HG03159 (cell line): ENCODE data around the gene FOXE3.

Experiments used
- ATAC-seq: cut with Tn5 transposase; IDR thresholded peaks from one replicate; pipeline ENCODE4 v1.9.1; 2021; ENCODE audit warnings: mild to moderate bottlenecking, moderate library complexity; ENCODE audit not compliant: unreplicated experiment

Gene FOXE3

GRCh38 chr1:47433477-47434050 lies 17.5 kb downstream of the FOXE3 start:
- ATAC-seq, result no peak

- ATAC-seq, result no peak
These were observed 18.2 kb downstream of the FOXE3 start for GRCh38 chr1:47434051-47434842.

DNA sequence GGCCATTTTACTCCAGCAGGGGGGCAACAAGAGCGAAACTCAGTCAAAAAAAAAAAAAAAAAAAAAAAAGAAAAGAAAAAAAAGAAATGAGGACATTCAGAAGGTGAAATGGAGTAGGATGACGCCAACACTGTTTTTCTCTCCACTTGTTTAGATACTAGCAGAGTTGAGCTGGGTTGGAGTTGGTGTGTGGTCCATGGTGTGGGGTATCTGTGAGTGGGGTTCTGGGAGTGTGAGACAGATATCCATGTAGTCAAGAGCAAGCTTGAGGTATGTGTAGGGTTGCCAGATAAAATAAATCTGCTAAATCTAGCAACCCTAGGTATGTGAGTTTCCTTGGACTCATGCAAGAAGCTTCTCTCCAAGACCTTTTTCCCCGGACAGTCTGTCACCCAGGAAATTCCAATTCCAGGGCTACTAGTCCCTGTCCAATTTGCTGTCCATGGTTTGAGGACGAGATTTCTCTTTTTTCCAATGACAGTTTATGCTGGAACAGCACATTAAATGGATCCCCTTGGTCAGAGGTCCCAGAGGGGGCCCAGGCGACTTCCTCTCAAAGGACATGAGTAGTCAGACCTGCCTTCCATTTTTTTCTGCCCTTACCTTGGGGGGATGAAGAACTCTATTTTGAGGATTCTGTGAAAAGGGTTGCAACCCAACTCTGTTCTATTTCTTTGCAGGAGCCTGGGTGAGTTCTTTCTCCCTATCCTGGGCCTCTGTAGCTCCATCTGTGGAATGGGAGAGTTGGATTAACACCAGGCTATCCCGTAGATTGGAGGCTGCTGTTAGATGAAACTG lies 19.6 kb downstream of the FOXE3 start:
- no peak for ATAC-seq

GRCh38 chr1:47436304-47436978 lies 20.4 kb downstream of the FOXE3 start:
- ATAC-seq, result peak; percentile 40

GRCh38 chr1:47436979-47437446 lies 20.9 kb downstream of the FOXE3 start:
- ATAC-seq, result peak; percentile 10

DNA sequence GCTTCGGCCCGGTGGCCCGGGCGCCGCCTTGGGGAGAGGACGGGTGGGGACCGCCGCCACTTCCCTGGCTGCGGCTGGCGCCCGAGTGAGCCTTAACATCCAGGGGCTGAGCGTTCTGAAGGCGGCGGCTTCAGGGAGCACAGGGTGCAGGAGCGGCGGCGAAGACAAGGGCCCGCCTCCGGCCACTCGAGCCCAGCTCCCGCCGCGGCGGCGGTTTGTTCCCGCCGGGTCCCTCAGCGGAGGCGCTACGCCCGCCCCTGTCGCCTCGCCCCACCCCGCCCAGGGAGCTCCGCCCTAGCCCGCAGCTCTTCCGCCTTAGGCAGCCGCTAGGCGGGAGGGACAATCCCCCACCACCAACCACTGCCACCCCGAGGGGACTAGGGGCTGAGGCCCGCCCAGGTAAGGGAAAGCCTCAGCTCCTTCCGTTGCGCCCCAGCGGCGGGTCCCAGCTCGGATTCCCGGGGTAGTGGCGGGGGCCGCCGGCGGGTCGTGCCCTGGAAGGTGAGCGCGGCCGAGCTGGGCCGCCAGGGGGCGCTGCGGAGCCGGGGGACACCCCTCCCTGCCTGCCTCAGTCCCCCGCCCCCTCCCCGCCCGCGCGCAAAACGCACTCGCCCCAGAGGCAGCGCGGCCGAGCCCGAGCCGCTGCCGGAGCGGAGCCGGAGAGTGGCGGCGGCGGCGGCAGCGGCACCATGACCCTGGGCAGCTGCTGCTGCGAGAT lies 21.5 kb downstream of the FOXE3 start, which contains the start of gene FOXD2:
FOXD2 (plus strand) TSS at position 598 of the 718 bp plus-strand sequence; CDS start at position 690, 92 bp downstream.
- ATAC-seq, result peak; percentile 77

GRCh38 chr1:47438165-47439016 lies 22.3 kb downstream of the FOXE3 start:
- ATAC-seq, result no peak

- ATAC-seq, result no peak
These were observed 23.1 kb downstream of the FOXE3 start for GRCh38 chr1:47439017-47439818.

DNA sequence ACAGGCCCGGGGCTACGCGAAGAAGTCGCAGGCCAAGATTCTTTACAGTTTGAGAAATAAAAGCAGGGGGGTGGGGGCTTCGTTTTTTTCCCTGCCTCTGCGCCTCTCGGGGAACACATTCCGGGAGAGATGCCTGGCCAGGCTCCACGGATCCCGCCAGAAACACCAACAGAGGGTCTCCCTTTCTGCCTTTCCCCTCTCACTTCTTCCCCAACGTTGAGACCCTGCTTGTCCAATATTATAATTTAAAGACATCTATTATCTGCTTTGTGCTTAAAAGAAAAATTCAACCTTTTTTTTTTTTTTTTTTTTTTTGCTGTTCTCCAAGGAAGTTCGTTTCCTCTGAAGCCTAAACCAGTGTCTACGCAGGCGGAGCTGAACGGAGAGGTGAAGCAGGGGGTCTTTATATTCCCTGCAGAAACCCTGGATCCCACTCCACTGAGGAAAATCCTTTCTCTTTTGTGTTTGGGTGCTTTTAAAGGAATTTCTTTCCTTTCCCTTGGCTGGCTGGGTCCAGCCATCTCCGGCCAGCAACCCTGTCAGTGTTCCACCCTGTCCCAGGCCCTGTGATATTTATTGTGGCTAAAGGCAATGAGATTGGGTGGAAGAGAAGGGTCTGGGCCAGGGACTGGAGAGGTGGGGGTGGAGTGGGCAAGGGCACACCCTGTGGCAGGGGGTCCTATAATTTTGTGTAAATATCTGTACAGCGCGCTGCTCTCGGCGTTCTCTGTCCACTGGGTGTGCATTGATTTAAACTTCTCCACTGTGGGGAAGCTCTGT lies 23.9 kb downstream of the FOXE3 start:
- no peak for ATAC-seq

GRCh38 chr1:47440599-47441081 lies 24.6 kb downstream of the FOXE3 start:
- no peak for ATAC-seq

DNA sequence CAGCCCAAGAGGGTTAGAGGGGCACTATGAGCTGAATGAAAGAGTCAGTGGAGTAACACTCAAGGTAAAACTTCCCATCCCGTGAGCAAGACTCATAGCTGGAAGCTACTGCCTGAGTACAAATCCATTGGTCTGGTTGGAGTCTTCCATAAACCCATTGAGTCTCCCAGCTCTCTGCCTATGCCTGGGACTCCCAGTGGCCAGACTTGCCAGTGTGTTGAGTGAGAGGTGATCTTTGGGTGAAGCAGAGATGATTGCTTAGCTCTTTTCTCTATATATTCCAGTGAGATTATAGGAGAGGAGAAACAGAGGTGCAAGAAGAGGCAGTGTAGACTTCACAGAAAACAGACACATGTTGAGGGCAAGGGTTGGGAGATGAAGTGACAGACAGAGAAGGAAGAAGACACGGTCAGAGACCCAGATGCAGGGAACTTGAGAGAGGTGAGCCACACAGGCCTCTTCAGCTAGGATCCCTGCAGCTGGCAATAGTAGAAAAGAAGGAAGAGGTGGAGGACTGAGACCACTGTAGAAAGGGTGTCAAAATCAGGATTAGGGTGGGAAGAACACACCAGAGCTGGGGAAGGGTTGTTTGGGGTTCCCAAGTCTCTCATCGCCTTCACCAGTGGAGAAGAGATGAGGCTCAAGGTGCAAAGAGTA lies 25.5 kb downstream of the FOXE3 start:
- no peak for ATAC-seq

DNA sequence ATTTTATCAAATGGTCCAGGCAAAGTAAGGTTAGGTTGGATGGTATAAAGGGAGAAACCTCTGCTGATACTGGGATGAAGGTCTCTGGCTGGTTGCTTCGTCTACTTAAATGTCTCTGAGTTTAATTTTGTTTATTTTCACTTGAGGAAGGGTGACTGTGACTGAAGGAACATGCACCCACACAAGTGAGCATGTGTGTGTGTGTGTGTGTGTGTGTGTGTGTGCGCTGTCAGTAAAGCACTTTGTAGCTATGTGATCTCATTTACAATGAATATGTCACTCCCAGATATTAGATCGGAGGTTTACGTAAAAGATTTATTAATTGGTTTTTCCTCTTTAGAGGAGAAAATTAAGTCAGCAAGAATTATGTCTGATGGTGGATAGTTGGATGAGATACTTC lies 26.1 kb downstream of the FOXE3 start:
- no peak for ATAC-seq

- ATAC-seq, result no peak
These were observed 26.9 kb downstream of the FOXE3 start for GRCh38 chr1:47442842-47443529.

- no peak for ATAC-seq
These were observed 27.6 kb downstream of the FOXE3 start for GRCh38 chr1:47443530-47444296.

GRCh38 chr1:47444297-47444561 lies 28.1 kb downstream of the FOXE3 start:
- no peak for ATAC-seq
